GM10847 (cell line): ENCODE measurements around the gene VAT1.

Experiments used
- POLR2A ChIP-seq: IDR thresholded peaks from 2 replicates; pipeline ENCODE4 v1.6.1; 2011; ENCODE audit not compliant: insufficient read length; ENCODE audit errors: extremely low read depth

The VAT1 gene

GRCh38 chr17:42997984-42998938 lies 23.9 kb downstream of the VAT1 start, which contains the start of gene RPL27:
TSS of gene RPL27 (plus strand) at chr17:42998419. CDS start at chr17:42998751, 332 bp downstream.
- peak; percentile 57 for TF ChIP-seq POLR2A

- no peak for TF ChIP-seq POLR2A
Measured at GRCh38 chr17:42997390-42997983, 24.7 kb downstream of the VAT1 start.

- no peak for TF ChIP-seq POLR2A
Measured at GRCh38 chr17:42992872-42993271, 29.3 kb downstream of the VAT1 start.

- no peak for TF ChIP-seq POLR2A
Measured at GRCh38 chr17:42991471-42991870, 30.7 kb downstream of the VAT1 start.

GRCh38 chr17:42989726-42990652 lies 32.2 kb downstream of the VAT1 start:
- no peak for TF ChIP-seq POLR2A

GRCh38 chr17:42989141-42989540 lies 33.0 kb downstream of the VAT1 start:
- no peak for TF ChIP-seq POLR2A

GRCh38 chr17:42985225-42985624 lies 37.0 kb downstream of the VAT1 start:
- no peak for TF ChIP-seq POLR2A

GRCh38 chr17:42982266-42982665 lies 39.9 kb downstream of the VAT1 start:
- TF ChIP-seq POLR2A: no peak

- peak; percentile 26 for TF ChIP-seq POLR2A
Measured at GRCh38 chr17:42980766-42981397, 41.3 kb downstream of the VAT1 start.

- peak; percentile 29 for TF ChIP-seq POLR2A
Measured at GRCh38 chr17:42980274-42980765, 41.9 kb downstream of the VAT1 start, which contains the start of gene RUNDC1. TSS of gene RUNDC1 (plus strand) at chr17:42980565. CDS start at chr17:42980577, 12 bp downstream.

GRCh38 chr17:42979511-42980273 lies 42.5 kb downstream of the VAT1 start, which contains the start of gene PTGES3L:
TSS of gene PTGES3L (minus strand) at chr17:42980080. CDS start at chr17:42980053, 27 bp downstream.
- no peak for TF ChIP-seq POLR2A

- TF ChIP-seq POLR2A: no peak
Measured at GRCh38 chr17:42975265-42975664, 46.9 kb downstream of the VAT1 start.

GRCh38 chr17:42971589-42971988 lies 50.6 kb downstream of the VAT1 start:
- no peak for TF ChIP-seq POLR2A
